ENCODE measurements around the gene PTPRN2. TPM values are rescaled to one million over a fixed set of nuclear protein-coding genes. Genes with fewer than 3 reads are reported as not detected.

The PTPRN2 gene
- total and polyA plus RNA-seq, 2 of the 8 experiments (the other 6 are each of a cell fraction or from before 2014, with no cell fraction given), result 2.6 to 4.5 TPM

DNA sequence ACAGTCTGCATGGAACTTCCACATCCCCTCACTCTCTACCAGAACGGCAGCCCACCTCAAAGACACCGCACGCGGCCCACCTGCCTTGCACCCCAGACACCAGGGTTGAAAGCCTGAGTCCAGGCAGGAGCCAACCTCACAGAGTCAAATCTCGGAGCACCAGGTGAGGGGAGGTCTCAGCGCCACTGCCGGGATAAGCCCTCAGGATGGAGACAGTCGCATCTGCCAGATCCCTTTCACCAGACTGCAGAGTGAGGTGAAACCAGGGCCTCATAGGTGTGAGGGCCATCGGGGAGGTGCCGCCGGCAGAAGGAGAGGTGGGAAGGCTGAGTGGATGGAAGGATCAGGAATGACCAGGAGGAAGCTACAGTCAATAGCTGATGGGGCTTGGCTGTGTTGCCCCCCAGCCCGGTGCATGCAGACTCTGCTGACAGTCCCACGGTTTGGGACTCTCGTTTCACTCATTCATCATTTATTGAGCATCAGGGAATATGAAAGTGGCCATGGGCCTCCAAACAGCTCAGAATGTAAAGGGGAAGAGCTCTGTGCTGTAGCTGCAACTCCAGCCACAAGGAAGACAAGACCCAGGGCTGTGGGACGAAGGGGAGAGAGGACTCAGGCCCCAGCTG is 315.0 kb downstream of the PTPRN2 start:
- 90% methylated on average over 12 of the region's 15 CpGs; no CpG with 5 or more reads in 1 of the 2 experiments for WGBS, 2 experiments (ENCODE audit: extremely low coverage in 1 of 2, insufficient coverage in 1 of 2, insufficient read length in 1 of 2, insufficient replicate concordance in 2 of 2, low coverage in 1 of 2, low lambda C conversion rate in 2 of 2, missing lambda C conversion rate in 1 of 2)
- Histone ChIP-seq H2BK5ac (ENCODE audit: low read depth, low read length) (no peak overlapping the region), H2BK20ac (ENCODE audit: low read length) (no peak overlapping the region), H3K79me2 (ENCODE audit: control insufficient read depth in 1 of 2, insufficient read depth in 2 of 2, low read length in 2 of 2) (no peaks in the 10 kb centered on the region), H3K27ac (ENCODE audit: low read depth, low read length) (no peak overlapping the region), H3K9me3 (ENCODE audit: insufficient read depth in 2 of 2, low read depth in 1 of 2, low read length in 1 of 2) (peaks cover 8 to 67% of the 10 kb centered on the region in 2 experiments; a peak in 3 of 4 replicates), H3K56ac (replicated peaks; ENCODE audit: insufficient read length, low read depth, low read length) (no peak overlapping the region), H2BK15ac (ENCODE audit: low read length) (no peak overlapping the region), H2AFZ (ENCODE audit: low read length) (no peak overlapping the region), H3K14ac (ENCODE audit: insufficient read length) (no peak overlapping the region), H3K9ac (replicated peaks in 1 of 4; ENCODE audit: extremely low read depth in 1 of 4, low read depth in 3 of 4, low read length in 3 of 4) (no peak overlapping the region), H3K4ac (replicated peaks; ENCODE audit: insufficient read length, low read depth, low read length) (no peak overlapping the region), H4K91ac (replicated peaks; ENCODE audit: insufficient read length, low read length) (peak overlapping the region; percentile 7), H2BK12ac (ENCODE audit: low read depth, low read length) (no peak overlapping the region), H3K23me2 (ENCODE audit: low read depth, low read length) (no peaks in the 10 kb centered on the region), H3K4me3 (ENCODE audit: extremely low read depth in 1 of 4, insufficient read depth in 2 of 4, low read depth in 3 of 4, low read length in 4 of 4) (no peak overlapping the region), H4K5ac (ENCODE audit: insufficient read length, low read depth, low read length) (no peak overlapping the region), H3K27me3 (replicated peaks in 1 of 4; ENCODE audit: control insufficient read depth in 3 of 4, extremely low read depth in 1 of 4, insufficient read depth in 3 of 4, low read length in 3 of 4) (no peaks in the 10 kb centered on the region), H3K79me1 (ENCODE audit: low read depth, low read length) (no peaks in the 10 kb centered on the region), H3K4me1 (replicated peaks in 1 of 4; ENCODE audit: control insufficient read depth in 3 of 4, insufficient read depth in 4 of 4, low read length in 3 of 4) (peaks cover 0 to 8% (median 0%) of the 10 kb centered on the region in 4 experiments; a peak in 4 of 7 replicates), H4K8ac (ENCODE audit: extremely low read depth, insufficient read depth, low read length) (no peak overlapping the region; the same call in 1 of the 2 replicates), H3K4me2 (ENCODE audit: insufficient read depth in 1 of 2, low read depth in 2 of 2, low read length in 2 of 2) (no peak overlapping the region), H3K23ac (ENCODE audit: insufficient read length) (no peak overlapping the region), H4K20me1 (replicated peaks in 1 of 2; ENCODE audit: control insufficient read depth in 1 of 2, insufficient read depth in 2 of 2, low read length in 2 of 2) (no peaks in the 10 kb centered on the region), H2AK5ac (ENCODE audit: low read depth, low read length) (no peak overlapping the region), H2BK120ac (replicated peaks; ENCODE audit: low read depth, low read length) (no peak overlapping the region), H3K18ac (ENCODE audit: extremely low read depth, low read length) (no peak overlapping the region), H3K36me3 (ENCODE audit: control insufficient read depth in 2 of 4, insufficient read depth in 4 of 4, low read length in 3 of 4) (no peaks in the 10 kb centered on the region)
- ChIA-PET CTCF (ENCODE audit: partially characterized antibody) (no interaction called here), POLR2A (ENCODE audit: partially characterized antibody) (no interaction called here)
- FAIRE-seq (no peak), DNase-seq (ENCODE audit: low read depth in 1 of 2, low spot score in 2 of 2) (no peak)
- TF ChIP-seq, protein P1, sequence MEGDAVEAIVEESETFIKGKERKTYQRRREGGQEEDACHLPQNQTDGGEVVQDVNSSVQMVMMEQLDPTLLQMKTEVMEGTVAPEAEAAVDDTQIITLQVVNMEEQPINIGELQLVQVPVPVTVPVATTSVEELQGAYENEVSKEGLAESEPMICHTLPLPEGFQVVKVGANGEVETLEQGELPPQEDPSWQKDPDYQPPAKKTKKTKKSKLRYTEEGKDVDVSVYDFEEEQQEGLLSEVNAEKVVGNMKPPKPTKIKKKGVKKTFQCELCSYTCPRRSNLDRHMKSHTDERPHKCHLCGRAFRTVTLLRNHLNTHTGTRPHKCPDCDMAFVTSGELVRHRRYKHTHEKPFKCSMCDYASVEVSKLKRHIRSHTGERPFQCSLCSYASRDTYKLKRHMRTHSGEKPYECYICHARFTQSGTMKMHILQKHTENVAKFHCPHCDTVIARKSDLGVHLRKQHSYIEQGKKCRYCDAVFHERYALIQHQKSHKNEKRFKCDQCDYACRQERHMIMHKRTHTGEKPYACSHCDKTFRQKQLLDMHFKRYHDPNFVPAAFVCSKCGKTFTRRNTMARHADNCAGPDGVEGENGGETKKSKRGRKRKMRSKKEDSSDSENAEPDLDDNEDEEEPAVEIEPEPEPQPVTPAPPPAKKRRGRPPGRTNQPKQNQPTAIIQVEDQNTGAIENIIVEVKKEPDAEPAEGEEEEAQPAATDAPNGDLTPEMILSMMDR (IDR thresholded peaks at IDR 0.05; ENCODE audit: control extremely low read depth in 1 of 3, insufficient read depth in 1 of 3, low read depth in 1 of 3, low read length in 3 of 3), result no peak
- TF ChIP-seq, protein P2, sequence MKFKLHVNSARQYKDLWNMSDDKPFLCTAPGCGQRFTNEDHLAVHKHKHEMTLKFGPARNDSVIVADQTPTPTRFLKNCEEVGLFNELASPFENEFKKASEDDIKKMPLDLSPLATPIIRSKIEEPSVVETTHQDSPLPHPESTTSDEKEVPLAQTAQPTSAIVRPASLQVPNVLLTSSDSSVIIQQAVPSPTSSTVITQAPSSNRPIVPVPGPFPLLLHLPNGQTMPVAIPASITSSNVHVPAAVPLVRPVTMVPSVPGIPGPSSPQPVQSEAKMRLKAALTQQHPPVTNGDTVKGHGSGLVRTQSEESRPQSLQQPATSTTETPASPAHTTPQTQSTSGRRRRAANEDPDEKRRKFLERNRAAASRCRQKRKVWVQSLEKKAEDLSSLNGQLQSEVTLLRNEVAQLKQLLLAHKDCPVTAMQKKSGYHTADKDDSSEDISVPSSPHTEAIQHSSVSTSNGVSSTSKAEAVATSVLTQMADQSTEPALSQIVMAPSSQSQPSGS (IDR thresholded peaks at IDR 0.05; ENCODE audit: low read length), result no peak
- TF ChIP-seq GTF2F1 (IDR thresholded peaks at IDR 0.05; ENCODE audit: borderline replicate concordance, low read depth, low read length) (no peak), GABPA (IDR thresholded peaks at IDR 0.05; ENCODE audit: borderline replicate concordance, insufficient read depth, low read length) (no peak), SP1 (IDR thresholded peaks at IDR 0.05; ENCODE audit: low read depth, low read length) (no peak), TAF7 (optimal IDR thresholded peaks at IDR 0.05; ENCODE audit: borderline replicate concordance, low read depth, low read length) (no peak), TAF1 (IDR thresholded peaks at IDR 0.05; ENCODE audit: low read depth, low read length) (no peak), JUND (IDR thresholded peaks at IDR 0.05; ENCODE audit: low read length) (no peak)

Data from H1 (cell line).